Medulla oblongata (tissue), 1 donor: ENCODE data around the gene GRK5.

ENCODE experiments used
- DNase-seq: peaks from one replicate; pipeline ENCODE4 v3.0.0-alpha.2; 2015; ENCODE audit errors: extremely low spot score

GRK5 gene

DNA sequence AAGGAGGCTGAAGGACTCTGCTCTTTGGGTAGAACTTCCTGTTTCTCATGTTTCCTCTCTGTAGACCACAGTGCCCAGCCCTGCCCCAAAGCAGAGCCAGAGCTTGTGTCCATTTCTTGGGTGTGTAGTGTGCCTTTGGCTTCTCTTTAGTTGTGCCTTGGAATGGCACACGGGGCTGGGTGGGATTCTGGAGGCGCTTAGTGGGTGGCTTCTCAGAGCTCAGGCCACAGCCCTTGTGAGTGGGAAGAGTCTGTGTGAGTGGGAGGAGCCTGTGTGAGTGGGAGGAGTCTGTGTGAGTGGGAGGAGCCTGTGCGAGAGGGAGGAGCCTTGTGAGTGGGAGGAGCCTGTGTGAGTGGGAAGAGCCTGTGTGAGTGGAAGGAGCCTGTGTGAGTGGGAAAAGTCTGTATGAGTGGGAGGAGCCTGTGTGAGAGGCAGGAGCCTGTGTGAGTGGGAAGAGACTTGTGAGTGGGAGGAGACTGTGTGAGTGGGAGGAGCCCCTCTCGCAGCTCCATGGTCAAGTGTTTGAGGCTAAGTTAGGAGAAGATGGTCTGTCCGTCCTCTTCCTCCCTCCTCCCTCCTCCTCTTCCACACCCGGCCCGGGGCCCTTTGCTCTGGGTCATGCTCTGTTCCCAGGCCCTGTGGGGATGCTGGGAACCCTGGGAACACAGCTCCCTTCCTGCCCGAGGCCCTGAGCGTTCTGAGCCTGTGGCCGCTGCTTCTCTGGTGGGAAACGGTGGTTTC is 153.0 kb downstream of the GRK5 start:
- no peak for DNase-seq

DNA sequence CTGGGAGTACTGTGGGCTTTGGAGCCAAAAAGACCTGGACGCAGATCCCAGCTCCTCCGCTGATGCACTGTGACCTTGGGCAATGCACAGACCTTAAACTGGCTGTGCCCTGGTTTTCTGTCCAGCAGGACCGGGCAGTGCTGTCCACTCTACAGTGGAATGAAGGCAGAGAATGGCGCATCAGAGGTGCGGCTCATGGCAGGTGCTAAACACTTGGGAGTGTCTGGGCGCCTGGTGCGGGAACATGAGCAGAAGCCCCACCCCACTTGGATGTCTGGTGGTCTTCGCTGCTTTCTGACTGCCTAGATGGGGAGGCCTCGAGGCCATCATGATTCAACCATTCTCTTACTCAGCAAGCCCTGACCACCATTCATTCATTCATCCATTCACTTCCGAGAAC is 153.7 kb downstream of the GRK5 start:
- DNase-seq, result no peak

DNA sequence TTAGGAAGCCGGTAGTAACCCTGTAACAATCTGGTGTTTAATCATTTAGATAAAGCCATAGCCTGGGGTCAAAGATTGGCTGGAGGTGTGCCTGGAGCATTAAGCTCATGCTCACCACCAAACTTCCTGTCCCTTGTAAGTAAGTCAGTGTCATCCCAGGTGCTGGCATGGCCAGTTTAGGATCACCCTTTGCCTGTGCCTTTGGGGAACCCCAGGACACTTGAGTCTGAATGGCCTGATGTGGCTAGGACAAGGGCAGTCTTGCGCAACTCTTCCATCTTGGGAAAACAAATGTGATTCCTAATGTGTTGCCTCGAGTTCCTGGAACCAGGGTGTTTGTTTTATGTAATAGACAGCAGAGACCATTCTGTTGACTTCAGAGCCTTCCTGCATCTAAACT is 154.8 kb downstream of the GRK5 start:
- DNase-seq, result no peak

DNA sequence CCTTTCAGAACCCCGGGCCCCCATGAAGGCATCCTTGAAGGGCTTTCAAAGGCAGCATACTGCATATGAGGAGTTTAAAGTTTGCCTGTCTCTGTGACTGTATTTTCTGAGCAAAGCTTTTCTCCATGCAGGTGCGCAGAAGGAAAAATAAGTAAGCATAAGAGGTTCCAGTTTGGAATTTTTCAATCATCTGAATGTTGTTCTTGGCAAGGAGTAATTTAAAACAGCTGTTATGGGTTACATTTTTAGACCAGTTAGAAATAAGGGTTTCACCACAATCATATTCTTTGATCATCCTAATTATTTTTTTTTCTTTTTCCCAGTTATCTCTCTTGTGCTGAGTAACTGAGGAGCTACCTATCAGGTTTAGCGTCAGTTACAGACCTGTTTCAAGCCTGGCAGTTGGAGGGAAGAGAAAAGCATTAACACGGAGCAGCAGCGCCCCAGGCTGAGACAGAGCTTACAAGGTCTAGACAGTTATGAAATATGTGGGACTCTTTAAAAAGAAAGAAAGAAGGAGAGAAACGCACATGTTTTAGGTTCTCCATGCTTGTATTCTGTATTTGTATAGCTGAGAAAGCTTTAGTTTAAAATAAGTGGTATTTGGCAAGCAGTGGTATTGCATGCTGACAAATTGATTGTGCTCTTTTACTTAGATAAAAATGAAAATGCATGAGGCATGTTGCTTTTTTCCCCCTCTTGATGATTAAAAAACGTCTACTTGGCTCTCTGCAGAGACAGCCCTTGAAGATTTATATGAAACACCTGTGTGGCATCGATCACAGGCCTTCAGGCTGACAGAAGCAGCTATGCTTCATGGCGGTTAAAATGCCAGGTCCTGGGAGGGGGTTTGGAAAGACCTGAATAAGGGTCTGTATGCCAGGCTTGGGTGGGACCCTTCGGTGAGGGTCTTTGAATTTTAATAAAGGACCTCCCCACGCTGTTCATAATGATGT is 157.6 kb downstream of the GRK5 start:
- DNase-seq, result no peak

DNA sequence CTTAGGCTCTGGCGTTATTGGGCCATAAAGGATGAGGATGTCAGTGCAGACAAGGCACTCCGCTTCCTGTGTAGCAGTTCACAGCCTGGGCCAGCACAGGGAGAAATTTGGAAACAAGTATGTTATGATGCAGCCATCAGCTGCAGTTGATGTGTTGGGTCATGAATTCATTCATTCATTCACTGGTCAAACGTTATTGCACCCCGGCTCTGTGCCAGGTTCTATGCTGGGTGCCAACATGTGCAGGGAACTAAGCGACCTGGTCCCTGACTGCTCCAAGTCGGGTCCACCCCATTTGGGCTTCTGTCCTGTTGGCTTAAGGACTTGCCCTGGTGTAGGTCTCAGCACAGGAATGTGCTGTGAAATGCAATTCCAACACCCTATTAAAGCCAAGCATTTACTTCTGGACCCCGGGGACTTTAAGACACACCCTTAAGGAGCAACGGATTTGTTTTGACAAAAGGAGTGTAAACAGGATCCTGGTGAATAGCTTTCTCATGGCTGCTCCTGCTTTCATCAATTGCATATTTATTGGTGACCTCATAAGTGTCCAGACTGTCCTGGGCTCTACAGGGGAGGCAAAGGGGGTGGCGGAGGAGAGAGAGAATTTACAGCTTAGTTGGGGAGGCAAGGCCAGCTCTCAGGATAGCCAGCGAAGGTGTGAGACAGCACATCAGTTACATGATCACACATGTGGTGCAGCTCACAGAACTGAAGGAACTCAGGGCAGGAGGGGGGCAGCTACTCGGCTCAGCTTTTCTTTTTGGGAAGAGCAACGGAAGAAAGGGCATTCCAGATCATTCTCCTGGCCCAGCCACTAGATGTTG is 158.6 kb downstream of the GRK5 start:
- DNase-seq, result no peak

DNA sequence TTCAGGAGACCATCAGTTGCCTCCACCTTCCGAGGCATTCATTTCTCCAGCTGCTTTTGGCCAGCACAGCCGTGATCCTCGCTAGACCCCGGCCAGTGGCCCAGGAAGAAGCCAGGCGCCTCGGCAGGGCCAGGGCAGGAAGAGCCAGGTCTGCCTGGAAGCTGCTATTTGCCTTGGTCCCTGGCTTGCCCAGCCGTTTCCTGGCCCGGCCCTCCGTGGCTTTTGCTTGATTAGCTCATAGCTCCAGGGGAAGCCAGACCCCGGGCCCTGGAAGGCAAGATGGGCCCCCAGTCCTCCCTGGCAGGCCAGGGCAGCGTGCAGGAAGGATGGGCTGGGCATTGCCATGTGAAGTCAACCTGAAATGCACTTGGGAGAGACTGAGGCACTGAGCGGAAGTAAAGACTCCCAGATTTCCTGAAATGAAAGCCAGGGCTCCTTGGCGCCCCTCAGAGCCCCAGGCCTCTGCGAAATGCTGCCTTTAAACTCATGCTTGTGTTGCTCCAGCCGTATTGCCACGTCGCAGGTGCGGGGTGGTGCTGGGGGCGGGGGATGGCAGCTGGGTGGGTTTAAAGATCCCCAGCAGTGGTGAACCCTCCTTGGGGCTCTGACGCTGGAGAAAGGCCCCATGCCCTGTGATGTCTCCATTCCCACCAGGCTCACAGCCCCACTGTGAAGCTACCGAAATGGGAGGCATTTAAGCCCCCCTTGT is 160.6 kb downstream of the GRK5 start:
- no peak for DNase-seq

DNA sequence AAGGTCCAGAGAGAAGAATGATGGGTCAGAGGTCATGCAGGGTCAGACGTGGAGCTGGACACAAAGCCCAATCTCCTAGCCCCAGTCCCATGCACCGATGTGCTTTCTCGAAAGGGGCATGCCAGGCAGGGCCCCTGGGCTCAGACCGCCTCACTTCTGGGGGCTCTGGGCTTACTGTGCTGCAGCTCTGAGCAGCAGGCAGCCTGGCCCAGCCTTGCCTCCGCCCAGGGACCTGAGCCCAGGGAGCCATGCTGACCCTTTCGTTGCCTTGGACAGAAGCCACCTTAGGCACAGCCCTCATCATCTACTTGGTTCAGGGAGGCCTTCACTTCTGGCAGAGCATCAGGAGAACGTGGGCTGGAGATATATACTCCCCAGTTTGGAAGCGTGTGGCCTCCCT is 161.2 kb downstream of the GRK5 start:
- no peak for DNase-seq

DNA sequence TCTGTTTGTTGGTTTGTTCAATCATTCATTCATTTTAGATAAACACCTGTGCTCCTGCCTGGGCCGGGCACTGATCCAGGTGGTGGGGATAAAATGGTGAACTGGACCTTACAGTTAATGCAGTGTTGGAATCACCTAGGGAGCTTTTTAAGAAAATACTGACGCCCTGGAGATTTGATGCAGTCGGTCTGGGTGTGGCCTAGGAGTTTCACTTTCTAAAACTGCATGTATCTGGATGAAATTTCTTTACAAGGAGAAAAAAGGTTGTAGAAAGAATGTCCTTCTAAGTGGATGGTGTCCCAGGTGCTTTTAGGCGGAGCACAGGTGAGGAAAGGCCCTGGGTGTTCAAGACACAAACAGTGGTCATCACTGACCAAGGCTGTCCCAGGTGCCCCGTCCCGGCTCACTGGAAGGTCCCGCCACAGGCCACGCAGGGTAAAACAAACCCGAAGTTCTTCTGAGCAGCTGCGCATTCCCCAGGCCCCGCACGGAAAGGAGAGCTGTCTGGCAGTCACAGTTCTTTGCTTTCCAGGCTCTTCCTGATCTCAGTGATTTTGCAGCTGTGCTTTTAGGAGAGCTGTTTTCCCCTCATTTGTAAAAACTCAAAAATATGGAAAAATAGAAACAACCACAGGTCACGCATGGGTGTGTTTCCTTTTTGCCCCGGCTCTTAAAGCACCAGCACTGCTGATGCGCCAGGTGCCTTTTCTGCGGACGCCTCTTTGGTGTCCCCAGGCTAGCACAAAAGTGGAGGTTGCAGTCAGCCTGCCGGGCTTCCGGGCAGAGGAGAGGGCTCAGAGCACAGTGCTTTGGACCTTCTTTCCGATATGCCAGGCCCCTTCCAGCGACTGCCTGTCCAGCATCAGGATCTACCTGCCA is 161.9 kb downstream of the GRK5 start:
- DNase-seq, result no peak

DNA sequence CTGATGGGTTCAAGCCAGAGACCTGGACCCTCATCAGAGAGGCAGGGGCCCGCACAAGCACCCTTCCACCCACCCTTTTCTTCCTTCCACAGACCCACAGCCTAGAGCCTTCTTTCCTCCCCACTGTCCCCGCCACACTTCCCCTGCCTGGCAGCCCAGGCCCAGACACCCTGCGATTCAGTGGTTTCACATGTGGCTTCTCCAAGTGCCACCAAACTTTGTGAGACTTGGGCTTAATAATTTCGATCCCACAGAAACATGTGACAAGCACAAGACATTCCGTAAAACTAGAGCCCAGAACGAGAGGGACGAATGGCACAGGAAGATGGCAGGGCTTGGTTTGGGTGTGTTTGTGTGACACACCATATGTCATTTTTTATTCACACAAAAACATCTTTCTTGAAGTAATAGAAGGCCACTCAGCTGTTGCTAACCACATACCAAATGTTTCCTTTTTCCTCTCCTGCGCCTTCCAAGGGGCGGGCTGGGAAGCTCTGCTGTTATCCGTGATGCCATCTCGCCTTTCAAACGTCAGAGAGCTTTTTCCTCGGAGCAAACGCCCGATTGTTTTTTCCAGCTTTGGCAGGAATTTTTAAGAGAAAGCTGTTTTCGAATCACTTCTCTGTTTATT is 162.9 kb downstream of the GRK5 start:
- DNase-seq, result peak; percentile 38

DNA sequence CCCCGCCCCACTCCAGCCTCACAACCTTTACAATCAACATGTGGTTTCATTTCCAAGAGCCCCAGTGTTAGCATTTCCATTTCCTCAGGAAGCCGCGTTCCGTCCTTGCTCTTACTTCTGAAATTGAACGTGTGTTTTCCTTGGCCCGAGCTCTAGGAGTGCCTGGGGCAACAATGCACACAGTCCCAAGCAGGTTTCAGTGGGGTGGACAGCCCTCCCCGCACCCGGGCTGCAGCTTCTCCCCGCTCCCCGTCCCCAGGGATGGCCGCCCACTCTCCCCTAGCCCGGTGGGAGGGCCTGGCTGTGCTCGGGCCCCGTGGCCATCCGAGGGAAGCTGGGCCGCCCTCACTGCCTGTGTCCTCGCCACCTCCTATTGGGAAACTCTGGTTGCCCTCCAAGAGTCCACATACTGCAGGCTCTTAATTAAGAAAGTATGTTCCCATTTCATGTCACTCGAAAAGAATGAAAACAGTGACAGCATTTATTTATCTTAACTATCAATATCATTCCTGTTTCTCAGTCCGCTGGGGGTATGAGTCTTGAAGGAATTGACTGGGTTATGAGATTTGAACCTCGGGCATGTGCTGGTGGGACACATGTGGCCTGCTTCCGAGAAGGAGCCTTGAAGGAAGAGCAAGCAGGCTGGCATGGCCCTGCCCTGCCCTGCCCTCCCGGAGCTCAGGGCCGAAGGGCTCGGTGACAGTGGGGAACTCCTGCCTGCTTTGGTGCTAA is 163.8 kb downstream of the GRK5 start:
- DNase-seq, result no peak

DNA sequence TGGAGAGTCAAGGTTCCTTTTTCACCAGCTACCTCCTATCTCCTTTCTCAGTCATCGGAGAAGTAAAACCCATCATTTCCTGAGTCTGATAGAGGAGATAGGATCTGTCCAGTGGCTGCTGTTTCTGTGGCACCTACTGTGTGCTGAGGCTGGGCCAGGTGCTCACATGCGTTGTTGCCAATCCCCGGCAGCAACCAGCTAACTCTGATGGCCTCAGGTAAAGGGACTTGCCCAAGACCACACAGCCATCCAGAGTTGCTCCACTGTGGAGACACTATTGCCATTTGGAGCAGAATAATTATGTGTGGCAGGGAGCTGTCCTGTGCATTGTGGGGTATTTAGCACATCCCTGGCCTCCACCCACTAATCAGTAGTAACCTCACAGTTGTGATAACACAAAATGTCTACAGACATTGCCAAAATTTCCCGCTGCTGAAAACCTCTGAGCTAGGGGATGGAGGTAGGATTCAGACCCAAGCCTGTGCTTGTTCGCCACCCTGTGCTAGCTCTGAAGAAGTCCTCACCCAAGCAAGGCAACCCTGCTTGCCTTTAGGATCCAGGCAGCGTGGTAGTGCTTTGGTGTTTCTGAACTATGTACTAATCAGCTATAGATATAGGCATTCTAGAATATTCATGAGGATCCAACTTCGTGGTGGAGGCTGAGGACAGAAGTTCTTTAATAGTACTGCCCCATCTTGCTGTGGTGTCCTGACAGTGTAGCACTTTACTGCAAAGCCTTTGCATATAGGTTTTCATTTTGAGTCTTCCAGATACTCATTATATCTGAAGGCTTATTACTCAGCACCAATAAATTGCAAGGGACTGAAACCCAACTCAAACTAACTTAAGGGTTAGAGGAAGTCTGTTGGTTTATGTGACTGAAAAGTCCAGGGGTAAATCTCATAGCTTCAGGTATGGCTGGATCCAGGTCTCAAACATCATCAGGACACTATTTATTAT is 164.6 kb downstream of the GRK5 start:
- DNase-seq, result no peak

DNA sequence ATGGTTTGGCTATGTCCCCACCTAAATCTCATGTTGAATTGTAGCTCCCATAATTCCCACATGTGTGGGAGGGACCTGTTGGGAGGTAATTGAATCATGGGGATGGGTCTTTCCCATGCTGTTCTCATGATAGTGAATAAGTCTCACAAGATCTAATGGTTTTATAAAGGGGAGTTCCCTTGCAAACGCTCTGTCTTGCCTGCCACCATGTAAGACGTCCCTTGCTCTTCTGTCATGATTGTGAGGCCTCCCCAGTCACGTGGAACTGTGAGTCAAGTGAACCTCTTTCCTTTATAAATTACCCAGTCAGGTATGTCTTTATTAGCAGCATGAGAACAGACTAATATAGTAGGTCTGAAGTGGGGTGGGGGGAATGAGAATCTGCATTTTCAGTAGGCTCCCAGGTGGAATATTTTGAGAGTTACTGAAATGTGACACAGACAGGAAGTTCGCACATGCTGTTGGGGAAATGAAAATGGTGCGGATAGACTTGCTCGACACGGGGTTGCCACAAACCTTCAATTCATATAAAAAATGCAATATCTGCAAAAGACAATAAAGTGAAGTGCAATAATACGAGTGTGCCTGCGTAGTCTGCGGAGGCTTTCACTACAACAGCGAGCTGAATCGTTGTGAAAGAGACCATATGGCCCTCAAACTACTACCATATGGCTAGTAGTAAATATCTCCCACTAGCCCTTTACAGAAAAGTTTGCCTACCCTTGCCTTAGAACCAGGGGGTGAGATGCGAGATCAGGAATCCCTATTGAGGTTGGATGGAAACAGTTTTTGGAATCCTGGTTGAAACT is 166.1 kb downstream of the GRK5 start:
- no peak for DNase-seq

DNA sequence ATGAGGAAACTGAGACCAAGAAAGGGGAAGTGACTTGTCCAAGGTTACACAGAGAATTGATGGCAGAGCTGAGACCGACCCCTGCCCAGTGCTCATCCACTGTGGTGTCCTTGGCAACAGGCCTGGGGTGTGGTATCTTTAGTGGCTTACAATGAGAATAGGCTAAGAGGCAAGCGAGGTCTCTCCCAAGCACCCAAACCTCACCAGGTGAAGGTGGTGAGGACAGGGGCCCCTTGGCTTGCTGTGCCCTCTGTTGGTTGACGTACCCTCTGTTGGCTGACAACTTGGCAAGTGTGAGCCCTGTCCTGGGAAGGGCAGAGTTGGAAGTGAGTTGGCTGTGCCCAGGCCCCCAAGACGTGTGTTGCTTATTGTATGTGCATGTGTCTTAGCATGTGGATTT is 166.9 kb downstream of the GRK5 start:
- DNase-seq, result no peak

DNA sequence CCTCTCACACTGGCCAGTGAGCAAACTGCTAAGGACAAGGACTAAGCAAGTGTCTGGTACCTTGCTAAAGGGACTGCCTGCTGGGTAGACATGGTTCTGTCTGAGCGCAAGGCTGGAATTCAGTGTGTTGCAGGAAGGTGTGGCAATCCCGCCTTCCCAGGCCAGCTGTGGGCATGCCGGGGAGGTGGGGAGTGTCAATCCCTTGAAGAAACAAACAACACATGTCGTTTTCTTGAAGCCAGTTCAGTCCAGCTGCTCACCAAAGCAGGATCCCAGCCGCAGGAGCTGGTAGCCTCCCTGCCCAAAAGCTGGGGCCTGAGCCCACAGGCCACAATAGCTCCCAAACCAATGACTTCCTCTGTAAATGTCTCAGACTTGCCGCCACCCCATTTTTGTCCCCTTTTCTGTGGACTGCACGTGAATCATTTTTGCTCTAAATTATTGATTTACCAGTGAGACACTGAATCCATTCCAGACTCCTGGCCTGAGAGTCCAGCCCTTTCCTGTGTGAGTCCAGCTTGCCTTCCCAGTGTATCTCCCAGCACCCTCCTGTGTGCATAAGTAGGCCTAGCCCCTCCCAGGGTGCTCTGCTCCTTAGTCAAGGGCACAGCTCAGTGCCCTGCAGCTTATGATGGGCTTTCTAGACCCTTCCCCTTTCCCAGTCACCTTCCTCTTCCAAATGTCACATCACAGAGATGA is 168.4 kb downstream of the GRK5 start:
- DNase-seq, result no peak

DNA sequence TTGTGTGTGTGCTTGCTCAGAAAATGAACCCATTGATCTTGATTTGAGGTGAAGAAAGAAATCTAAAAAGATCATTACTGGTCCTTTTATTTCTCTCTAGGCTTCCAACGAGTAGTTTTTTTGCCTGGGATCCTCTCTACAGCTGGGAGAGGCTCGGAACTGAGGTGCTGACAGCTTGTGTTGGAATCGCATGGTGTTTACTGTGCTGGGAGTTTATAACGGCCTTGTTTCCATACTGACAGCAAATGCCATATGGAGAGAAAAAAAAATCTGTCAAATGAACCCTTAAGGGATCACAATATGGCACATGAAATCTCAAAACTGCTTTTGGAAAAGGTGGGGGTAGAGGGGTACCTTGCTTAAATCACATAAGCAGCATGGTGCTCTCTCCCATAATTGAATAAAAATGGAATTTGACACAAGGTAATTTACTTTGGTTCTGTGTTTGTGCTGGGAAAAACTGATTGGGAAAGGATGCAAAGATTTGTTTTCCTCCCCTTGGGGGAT is 170.1 kb downstream of the GRK5 start:
- no peak for DNase-seq

DNA sequence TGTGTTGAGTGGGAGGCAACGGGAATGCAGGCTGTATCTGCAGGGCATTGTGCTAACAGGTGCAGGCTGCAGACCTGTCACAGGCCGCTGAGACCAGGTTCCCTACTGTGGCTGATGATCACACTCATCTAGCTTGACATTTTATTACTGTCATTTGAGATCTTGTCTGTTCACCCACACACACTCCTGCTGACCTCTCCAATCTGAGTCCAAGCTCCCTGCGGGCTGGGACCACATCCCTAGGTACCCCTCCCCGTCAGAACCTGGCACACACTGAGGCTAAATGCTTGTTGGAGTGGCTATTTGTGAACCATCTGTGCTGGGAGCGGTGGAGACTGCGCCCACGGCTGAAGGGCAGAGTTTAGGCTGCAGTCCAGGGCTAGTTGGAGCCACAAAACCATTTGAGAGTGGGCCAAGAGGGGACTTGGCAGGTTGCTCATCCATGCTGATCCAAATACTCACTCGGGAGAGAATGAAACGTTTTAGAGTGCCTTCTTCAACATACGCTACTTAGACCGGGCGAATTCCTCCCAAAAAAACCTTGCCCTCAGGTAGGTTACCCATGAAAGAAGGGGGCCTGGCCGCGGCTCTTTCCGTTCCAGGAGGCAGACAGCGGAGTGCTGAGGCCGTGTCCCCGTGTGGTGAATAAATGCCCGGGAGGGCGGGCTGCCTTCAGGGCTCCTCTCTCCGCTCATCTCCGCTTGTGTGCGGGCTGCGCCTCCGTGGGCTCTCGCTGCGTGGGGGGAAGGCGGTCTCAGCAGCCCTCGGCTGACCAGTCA is 170.8 kb downstream of the GRK5 start:
- DNase-seq, result peak; percentile 53
